8988T (cell line): ENCODE data around the gene KRTAP5-6.
A peak's percentile ranks its signal among the peaks of the same experiment; 100 is the strongest.
"Not testable (repeated sequence)": the region's sequence is repeated elsewhere in the genome, so short reads cannot be mapped to it uniquely, and the experiment has no call there.

Source experiments
- DNase-seq: peaks from one replicate; pipeline ENCODE4 v3.0.0; 2011

Gene KRTAP5-6

DNA sequence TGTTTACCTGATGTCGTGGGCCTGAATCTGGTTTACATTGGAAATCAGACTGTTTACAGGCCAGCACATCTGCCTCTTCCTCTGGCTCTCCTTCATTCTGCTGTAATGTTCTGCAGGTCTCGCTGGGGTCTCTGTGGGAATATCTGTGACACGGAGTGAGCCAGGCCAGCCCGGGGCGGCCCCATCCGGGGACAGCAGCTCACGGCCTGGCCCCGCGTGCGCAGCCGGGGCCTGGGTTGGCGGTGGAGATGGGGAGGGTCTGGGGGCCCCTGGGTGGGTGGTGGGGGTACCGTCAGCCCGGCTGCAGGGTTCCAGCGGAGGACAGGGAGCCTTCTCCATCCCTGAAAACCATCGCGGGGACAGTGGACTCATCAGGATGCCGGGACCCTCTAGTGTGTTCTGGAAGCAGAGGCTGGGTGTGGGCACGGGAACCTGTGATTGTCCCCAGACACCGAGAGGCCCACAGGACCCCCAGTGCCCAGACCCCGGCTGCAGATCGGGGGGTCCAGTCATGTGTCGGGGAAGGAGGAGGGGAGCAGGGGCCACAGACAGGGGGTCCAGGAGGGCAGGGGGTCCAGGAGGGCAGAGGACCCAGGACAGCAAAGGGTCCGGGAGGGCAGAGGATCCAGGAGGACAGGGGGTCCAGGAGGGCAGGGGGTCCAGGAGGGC, 13.0 kb upstream of the KRTAP5-6 start:
- DNase-seq: not testable (repeated sequence)

DNA sequence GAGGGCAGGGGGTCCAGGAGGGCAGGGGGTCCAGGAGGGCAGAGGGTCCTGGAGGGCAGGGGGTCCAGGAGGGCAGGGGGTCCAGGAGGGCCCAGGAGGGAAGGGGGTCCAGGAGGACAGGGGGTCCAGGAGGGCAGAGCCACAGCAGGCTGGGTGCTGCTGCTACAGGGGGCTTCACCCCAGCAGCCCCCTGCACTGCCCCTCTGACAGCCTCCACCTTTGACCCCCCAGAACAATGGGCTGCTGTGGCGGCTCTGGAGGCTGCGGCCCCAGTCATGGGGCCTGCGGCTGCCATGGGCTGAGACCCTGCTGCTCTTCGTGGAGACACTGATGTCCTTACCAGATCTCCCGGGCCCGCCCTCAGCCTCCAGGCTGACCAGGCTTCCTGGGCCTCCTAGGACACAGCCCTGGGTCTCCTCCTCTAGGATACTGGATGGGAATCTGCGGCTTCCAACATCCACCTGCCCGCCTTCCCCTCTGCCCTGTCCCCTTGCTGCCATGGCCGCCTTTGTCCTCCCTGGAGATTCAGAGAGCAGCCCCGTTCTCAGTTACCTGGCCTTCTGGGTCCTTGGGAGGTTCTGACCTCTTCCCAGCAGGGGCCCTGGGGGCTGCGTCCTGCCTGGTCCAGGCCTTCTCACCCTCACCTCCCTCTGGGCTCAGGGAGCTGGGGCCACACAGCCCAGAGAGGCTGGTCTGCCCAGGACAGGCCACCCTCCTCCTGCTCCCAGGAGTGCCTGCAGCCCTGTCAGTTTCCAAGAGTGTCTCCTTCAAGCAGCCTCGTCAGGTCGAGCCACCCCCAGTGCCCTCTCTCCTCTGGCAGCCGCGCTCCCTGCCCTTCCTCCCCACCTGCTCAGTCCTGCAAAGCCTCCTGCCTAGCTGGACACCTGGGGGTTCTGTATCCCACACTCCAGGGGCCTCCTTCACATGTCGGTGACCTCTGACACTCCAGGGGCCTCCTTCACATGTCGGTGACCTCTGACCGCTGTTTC, 11.8 kb upstream of the KRTAP5-6 start:
- not testable (repeated sequence) for DNase-seq

DNA sequence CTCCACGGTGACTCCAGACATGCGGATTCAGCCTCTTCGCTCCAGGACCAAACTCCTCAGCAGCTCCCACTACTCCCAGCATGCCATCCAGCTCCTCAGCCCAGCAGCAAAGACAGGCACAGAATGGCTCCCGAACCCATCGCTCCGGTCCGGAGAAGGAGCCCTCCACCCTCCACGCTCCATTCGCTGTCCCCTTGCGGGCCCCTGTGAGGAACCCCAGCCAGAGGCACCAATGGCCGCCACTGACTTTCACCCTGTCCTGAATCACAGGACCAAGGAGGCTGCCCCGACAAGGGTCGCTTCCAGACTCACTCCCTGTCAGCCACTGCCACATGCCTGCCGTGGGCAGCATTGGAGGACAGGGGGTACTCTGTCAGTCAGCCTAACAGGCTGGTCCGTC, 10.8 kb upstream of the KRTAP5-6 start:
- not testable (repeated sequence) for DNase-seq

DNA sequence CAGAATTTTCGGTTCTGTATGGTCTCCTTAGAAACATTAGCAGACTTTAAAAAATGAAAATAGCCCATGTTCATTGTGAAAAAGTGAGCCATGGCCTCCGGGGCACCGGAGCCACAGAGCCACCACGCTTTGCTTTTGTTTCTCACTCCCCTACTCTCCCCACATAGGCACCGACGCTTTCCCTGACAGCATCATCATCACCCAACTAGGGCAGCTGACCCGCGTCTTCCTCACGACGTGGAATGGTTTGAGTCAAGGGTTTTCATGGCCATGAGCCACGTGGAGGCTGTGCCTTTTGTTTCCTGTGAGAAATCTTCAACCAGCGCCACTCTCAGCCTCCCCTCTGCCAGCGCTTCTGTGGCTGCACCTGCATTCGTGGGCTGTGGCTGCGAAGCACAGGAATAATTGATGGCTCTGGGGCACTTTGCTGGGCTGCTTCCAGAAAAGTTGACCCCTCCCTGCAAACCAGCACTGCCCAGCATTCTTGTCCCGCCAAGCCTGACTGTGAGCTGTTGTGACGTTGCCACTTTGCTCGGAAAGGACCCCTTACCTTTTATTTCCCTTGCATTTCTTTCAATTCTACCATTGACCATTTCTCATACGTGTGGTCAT, 8.6 kb upstream of the KRTAP5-6 start:
- DNase-seq: not testable (repeated sequence)

DNA sequence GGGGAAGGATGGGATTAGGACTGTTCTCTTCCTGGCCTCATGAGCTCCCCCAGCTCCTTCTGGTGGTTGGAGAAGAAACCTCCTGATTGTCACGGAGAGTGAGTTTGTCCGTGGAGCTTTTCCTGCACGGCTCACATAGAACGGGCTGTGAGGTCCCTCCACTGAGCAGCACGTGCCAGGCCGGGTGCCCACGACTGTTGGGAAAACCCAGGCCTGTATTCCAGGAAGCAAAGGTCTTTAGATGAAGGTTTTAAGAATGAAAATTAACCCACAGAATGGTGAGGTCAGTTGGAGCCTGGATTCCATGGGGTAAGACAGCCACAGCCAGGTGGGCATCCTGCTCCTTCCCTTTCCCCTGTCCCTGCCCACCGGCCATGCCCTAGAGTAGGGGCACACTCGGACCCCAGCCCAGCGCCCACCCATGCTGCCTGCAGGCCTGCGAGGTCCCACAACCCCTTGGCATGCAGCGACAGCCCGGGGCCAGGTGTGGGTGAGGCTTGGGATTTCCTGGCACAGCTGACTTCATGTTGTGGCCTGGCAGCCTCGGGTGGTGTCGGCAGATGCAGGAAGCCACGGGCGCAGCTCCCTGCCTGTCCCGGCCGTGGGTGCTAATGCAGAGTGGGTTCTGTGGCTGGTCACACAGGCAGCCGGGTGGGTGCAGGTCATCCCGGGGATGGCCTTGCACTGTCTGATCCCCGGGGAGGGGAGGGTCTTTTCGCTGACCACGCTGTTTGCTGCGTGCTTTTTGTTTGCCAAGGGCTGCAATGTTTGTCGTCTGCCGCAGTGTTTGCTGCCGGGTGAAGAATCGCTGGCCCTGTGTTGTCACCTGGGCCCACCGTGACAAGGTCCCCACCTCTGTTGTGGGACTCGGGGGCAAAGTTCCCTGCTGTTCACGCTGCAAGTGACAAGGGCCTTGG, 7.5 kb upstream of the KRTAP5-6 start:
- not testable (repeated sequence) for DNase-seq

DNA sequence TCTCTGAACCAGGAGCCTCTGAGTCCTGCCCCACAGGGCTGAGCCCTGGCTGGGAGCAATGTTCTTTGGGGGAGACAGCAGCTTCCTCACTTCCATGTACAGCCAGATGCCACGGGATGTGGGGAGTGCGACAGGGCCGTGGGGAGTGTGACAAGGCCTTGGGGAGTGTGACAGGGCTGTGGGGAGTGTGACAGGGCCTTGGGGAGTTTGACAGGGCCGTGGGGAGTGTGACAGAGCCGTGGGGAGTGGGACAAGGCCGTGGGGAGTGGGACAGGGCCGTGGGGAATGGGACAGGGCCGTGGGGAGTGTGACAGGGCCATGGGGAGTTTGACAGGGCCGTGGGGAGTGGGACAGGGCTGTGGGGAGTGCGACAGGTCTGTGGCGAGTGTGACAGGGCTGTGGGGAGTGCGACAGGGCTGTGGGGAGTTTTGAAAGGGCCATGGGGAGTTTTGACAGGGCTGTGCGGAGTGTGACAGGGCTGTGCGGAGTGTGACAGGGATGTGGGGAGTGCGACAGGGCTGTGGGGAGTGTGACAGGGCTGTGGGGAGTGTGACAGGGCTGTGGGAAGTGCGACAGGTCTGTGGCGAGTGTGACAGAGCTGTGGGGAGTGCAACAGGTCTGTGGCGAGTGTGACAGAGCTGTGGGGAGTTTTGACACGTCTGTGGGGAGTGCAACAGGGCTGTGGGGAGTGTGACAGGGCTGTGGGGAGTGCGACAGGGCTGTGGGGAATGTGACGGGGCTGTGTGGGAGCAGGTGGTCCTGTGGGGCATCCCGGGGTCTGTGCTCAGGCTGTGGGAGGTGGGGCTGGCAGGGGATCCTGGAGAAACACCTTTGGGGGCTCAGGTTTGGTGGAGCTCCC, 6.6 kb upstream of the KRTAP5-6 start:
- DNase-seq: no peak

DNA sequence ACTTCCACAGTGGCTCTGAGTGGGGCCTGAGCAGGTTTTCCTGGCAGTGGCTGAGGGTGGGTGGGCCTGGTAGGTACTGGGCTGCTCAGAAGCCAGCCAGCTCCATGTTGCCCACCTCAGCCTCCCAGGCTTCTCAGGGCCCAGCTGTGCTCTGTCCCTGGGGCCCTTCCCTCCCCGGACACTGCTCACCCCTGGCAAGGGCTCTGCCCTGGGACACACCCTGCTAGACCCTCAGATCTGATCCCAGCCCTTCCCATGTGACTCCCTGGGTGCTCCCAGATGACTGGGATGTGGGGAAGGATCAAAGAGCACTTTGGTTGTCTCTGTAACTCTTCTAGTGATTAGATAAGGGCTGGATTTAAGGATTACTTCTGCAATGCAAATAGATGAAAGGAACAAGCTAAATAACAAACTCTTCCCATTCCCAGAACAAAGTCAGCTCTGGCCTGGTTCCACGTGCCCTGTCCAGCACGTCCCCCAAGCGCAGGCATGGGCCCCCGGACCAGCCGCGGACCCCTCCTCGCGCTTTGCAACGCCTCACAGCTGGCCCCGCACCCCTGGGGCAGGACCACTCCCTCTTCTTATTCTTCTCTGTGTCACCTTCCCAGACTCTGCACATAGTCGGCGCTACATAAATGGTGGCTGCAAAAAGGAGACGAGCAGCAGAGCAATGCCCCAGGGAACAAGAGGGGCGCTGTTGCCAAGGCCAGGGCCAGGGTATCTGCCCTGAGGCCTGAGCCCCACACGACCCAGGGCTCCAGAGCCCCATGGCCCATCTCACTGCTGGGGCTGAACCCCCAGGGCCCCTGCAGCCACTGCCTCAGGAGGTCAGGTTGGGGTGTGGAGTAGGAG, 5.7 kb upstream of the KRTAP5-6 start:
- no peak for DNase-seq

DNA sequence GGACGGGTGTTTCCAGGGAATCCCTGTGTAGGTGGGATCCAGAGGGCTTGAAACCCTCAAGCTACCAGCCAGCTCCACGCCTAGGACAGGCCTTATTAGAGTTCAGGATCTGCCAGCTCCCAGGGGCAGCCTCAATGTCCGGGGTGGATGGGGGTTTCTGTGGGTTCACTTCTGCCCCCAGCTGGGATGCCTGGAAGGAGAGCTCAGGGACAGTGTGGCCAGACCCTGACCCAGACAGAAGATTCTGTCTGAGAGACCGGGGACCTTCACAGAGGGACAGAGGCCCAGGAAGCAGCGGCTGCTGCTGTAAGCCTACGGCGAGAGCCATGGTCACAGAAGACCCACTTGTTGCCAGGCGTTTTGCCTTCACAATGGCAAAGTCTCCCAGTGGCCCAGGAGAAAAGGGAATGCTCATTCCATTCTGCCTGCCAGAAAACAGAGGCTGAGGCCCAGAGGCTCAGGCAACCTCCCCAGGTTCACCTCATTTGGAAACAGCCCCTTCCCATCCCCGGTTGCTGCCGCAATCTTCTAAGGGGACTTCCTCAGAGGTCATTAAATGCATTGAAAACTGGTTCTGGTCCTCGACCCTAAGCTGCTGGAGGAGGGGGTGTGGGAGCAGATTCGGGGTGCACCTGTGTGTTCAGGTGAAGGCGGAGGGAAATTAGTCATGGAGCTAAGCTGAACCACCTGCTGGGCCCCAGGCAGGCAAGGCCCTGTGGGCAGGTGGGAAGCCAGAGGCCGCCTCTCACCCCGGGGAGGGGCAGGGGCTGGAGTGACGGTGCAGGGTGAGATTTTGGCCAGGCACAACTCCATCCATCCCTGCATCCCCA, 4.9 kb upstream of the KRTAP5-6 start:
- DNase-seq: no peak

DNA sequence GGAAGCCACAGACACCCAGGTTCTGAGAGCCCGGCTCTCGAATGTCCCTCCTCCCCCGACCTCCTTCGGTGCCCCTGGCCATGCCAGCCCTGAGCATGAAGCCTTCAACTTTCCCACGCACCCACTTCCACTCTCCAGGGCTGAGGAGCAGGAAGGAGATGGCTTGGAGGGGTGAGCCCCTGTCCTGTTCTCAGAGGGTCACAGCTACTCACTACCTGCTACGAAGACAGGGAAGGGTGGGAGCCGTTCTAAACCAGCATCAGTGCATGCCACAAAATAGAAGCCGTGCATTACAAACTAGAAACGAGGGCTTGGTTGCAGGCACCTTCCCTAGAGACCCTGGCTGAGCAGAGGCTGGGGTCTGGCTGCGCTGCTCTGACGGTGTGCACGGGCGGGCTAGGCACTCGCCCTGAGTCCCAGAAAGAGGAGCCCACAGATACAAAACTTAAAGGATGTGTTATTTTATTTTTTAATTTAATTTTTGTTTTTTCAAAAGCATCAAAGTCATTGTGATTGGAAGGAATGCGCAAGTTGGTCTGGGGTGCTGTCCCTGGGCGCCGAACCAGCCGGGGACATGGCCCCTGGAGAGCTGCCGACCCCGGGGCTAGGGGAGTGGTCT, 4.2 kb upstream of the KRTAP5-6 start:
- no peak for DNase-seq

DNA sequence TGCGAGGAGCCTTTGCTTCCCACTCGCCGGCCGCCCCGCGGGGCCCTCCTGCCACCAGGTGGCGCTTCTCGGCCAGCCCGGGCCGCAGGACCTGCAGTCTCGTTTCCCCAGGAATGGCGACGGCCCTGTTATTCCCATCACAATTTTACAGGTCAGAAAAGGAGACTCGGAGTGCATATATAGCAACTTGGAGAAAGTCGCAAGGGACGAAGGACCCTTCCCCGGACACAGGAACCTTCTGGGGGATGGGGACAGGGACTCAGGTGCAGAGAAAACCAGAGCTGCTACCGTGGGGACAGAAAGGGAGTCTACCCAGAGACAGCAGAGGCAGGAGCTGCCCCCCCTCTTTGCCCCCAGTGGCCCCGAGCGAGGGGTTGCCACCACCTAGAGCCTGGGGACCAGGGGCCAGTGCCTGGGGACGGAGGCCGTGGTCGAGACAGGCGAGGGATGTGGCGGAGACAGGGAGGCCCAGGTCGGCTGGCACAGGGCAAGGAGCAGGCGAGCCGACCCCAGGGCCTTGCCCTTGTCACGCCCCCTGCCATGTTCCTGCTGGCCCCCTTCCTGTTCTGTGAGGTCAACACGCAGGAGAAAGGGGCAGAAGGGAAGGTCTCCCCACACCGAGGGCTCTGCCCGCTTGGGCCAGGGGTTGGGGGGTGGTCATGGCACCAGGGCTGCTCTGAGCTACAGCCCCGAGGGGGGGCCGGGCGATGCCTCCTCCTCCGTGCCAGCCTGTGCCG, 3.5 kb upstream of the KRTAP5-6 start:
- peak; percentile 92 for DNase-seq

DNA sequence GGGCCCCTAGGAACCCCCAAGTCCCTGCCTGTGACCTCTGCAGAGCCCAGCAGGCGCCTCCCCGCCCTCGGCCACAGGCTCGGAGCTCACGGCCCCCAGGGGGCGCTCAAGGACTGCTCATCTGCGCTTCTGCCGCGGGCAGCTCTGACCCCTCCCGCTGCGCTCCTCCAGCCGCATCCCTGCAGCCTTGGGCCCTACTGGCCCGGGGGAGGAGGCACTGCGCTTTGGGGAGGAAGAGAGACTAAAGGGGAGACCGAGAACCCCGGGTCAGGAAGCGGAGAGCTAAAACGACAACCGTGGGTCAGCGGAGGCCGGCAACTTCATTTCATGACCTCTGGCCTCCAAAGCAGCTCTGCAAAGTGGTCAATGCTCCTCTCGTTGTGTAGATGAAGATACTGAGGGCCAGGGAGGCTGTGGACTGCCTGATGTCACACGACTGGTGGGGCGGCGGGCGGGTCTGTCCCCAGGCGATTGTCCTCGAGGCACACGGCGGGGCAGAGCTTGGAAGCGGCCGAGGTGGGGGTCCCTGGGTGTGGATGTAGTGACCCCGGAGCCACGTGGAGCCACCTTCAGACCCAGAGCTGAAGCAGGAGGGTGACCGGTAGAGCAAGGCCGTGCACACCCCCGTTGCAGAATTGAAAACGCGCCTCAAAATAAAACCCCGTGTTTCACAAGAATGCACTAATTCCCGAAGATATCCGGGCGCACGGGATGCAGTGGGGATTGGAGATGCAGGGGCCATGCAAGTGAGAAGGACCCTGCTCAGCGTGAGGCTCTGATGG, 2.7 kb upstream of the KRTAP5-6 start:
- DNase-seq: peak; percentile 97

DNA sequence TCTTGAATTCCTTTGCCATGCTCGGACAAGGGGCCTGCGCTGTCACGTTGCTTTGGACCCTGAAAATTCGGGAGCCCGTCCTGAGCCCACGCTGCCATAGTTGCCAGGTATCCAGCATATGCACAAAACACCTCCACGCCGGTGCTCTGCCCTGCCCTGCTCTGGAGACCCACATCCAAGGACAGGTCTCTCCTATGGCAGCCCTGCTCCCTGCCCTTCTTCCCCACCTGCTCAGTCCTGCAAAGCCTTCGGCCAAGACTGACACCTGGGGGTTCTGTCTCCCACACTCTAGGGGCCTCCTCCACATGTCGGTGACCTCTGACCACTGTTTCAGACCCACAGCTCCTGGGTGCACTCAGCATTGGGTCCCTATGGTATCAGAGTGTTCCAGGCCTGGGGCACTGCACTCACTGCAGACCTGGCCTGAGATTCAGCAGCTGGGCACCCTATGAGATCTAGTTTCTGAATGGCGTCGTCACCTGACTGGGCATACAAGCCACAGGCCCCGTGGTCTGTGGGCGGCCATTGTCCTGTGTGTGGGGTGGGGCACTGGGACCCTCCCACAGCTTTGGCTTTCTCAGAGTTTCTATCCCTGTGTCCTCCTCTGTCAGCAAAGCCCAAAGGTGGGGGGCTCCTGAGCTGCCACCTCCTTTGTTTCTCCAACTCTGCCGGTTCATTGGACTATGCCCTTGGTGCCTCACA, 2.0 kb upstream of the KRTAP5-6 start:
- DNase-seq: no peak

DNA sequence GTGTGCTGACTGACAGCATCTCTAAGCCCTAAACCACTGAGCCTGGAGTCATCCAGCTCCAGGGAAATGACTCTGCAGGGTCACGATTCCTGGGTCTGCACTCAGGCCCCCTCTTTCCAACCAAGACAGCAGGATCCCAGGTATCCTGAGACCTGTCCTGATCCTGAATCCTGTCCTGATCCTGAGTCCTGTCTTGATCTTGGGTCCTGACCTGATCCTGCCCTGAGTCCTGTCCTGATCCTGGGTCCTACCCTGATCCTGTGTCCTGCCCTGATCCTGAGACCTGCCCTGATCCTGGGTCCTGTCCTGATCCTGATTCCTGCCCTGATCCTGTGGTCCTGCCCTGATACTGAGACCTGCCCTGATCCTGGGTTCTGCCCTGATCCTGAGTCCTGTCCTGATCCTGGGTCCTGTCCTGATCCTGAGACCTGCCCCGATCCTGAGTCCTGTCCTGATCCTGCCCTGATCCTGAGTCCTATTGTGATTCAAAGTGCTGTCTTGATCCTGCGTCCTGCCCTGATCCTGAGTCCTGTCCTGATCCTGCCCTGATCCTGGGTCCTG, 1.4 kb upstream of the KRTAP5-6 start:
- no peak for DNase-seq

DNA sequence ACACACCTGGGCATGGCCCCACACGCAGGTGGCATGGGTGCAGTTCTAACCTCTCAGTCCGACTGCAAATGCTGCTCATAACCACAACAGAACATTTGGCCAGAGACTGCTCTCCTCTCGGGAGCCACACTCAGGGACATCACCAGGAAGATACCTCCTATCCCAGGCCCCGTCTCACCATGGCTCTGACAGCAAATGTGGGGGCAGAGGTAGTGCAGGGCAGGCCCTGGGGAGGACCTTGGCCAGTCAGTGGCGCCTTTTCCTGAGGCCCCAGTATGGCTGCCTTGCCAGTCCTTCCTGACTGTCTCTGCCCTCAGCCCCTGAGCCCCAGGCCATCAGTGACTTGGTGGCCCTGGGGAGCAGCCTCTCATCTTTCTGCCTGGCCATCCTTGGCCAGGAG, 2.8 kb downstream of the KRTAP5-6 start:
- no peak for DNase-seq

DNA sequence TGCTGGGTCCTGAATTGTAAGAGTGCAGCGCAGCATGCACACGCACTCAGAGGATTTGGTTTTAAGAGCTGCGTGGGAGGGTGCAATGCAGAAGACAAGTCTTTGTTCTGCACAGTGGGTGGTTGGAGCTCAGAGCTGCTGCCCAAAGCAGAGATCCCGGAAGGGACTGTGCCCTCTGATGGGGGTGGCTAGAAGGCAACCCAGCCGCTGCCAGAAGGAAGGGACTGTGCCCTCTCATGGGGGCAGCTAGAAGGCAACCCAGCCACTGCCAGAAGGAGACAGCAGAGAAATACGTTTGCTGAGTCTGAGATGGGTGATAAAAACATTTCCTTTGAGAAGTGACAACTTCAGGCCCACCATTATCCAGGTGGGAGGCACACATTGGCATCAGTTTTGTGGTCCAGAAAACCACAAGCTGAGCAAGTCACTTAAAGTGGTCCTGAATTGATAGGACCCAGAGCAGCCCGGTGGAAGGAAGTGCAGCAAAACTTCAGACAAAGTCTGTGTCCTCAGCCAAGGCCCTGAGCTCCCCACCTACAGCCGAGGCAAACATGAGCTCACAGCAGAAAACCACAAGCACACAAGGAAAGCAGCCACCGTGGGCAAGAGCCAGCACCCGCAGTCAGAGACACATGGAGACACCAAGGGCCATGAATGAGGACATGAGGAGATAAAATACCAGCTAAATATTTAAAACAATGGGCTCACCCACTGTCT, 4.3 kb downstream of the KRTAP5-6 start:
- DNase-seq: no peak

DNA sequence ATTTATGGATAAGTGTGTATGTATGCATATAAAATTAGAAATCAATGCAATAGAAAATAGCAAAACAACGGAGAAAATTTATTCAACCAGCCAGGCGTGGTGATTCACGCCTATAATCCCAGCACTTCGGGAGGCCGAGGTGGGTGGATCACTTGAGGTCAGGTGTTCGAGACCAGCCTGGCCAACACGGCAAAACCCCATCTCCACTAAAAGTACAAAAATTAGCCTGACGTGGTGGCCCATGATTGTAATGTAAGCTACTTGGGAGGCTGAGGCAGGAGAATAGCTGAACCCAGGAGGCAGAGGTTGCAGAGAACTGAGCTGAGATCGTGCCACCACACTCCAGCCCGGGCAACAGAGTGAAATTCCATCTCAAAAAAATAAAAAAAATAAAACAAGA, 5.5 kb downstream of the KRTAP5-6 start:
- no peak for DNase-seq
